GM12892 (cell line): ENCODE data around the gene KLHDC8A.

ENCODE experiments used
- POLR2A ChIP-seq: IDR thresholded peaks from 2 replicates; pipeline ENCODE4 v1.6.1; 2011; ENCODE audit warnings: low read depth, low read length, control low read depth
- TAF1 ChIP-seq: IDR thresholded peaks from 2 replicates; pipeline ENCODE4 v1.6.1; 2011; ENCODE audit warnings: low read depth, mild to moderate bottlenecking, control low read depth, low read length, borderline replicate concordance

GRCh38 chr1:205359771-205360565 lies 3.2 kb upstream of the KLHDC8A start:
- no peak for TF ChIP-seq POLR2A
- TF ChIP-seq TAF1: no peak
